KMS-11 (cell line): Measurements from ENCODE around the gene LTN1.

Experiments
- H2AFZ ChIP-seq: fragments of 200-600 bp; sonication (generic); 2 replicates; pipeline ENCODE4 v1.6.1; 2016; ENCODE audit warnings: antibody characterized with exemption, mixed run types, low read depth
- H3K27ac ChIP-seq: fragments of 200-600 bp; sonication (generic); 2 replicates; pipeline ENCODE4 v1.6.1; 2016; ENCODE audit warnings: mild to moderate bottlenecking, mixed run types
- H3K27me3 ChIP-seq: fragments of 200-600 bp; sonication (generic); 2 replicates; pipeline ENCODE4 v1.6.1; 2017; ENCODE audit warnings: mild to moderate bottlenecking, low read depth, mixed run types, moderate library complexity; ENCODE audit not compliant: insufficient read depth
- H3K36me3 ChIP-seq: fragments of 200-600 bp; sonication (generic); 2 replicates; pipeline ENCODE4 v1.6.1; 2017; ENCODE audit warnings: mild to moderate bottlenecking, mixed run types; ENCODE audit not compliant: insufficient read depth
- H3K4me1 ChIP-seq: fragments of 200-600 bp; sonication (generic); 2 replicates; pipeline ENCODE4 v1.6.1; 2016; ENCODE audit warnings: mild to moderate bottlenecking, low read depth, mixed run types; ENCODE audit not compliant: poor library complexity, severe bottlenecking
- H3K4me2 ChIP-seq: fragments of 200-600 bp; sonication (generic); 2 replicates; pipeline ENCODE4 v1.7.0; 2016; ENCODE audit warnings: mild to moderate bottlenecking, mixed run types
- H3K4me3 ChIP-seq: fragments of 200-600 bp; sonication (generic); IDR thresholded peaks from 2 replicates; pipeline ENCODE4 v1.6.1; 2017; ENCODE audit warnings: low read depth, low read length, mixed read lengths; ENCODE audit not compliant: insufficient read depth
- H3K79me2 ChIP-seq: fragments of 200-600 bp; sonication (generic); 2 replicates; pipeline ENCODE4 v1.6.1; 2016; ENCODE audit warnings: low read depth, mixed run types; ENCODE audit not compliant: insufficient read depth
- H3K9ac ChIP-seq: fragments of 200-600 bp; sonication (generic); 2 replicates; pipeline ENCODE4 v1.6.1; 2016; ENCODE audit warnings: mild to moderate bottlenecking, mixed run types
- H4K20me1 ChIP-seq: fragments of 200-600 bp; sonication (generic); 2 replicates; pipeline ENCODE4 v1.6.1; 2016; ENCODE audit warnings: mild to moderate bottlenecking, mixed run types; ENCODE audit not compliant: insufficient read depth
- TF ChIP-seq, protein P1 (sequence below): fragments of 200-600 bp; sonication (generic); conservative IDR thresholded peaks from 2 replicates; pipeline ENCODE4 v1.6.1; 2017; ENCODE audit warnings: low read depth, mild to moderate bottlenecking, antibody characterized with exemption, low read length, moderate library complexity, mixed read lengths

Gene LTN1

DNA sequence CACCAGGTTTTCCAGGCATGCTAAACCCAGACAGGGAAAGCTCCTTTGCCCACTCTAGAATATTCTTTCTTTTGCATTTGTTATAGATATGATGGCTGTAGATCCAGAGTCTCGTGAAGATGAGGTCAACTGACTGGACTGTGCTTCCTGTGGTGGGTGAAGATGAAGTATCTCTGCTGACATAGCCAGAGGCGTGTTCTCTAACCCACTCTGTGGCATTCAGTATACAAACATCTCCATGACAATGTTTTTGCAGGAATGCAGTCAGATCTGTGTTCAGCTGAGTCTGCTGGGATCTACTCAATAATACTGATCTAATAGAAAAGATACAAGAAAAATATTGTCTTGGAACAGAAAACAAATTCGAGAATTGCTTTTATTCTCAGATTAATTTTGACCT lies 15.1 kb upstream of the LTN1 start:
- Histone ChIP-seq H3K4me1 (no peaks in the 10 kb centered on the region), H4K20me1 (no peaks in the 10 kb centered on the region), H3K79me2 (no peaks in the 10 kb centered on the region), H3K9ac (no peak overlapping the region), H3K27ac (no peak overlapping the region), H3K4me2 (no peak overlapping the region), H3K4me3 (no peak overlapping the region), H2AFZ (no peak overlapping the region), H3K36me3 (no peaks in the 10 kb centered on the region), H3K27me3 (no peaks in the 10 kb centered on the region)
- TF ChIP-seq, protein P1, sequence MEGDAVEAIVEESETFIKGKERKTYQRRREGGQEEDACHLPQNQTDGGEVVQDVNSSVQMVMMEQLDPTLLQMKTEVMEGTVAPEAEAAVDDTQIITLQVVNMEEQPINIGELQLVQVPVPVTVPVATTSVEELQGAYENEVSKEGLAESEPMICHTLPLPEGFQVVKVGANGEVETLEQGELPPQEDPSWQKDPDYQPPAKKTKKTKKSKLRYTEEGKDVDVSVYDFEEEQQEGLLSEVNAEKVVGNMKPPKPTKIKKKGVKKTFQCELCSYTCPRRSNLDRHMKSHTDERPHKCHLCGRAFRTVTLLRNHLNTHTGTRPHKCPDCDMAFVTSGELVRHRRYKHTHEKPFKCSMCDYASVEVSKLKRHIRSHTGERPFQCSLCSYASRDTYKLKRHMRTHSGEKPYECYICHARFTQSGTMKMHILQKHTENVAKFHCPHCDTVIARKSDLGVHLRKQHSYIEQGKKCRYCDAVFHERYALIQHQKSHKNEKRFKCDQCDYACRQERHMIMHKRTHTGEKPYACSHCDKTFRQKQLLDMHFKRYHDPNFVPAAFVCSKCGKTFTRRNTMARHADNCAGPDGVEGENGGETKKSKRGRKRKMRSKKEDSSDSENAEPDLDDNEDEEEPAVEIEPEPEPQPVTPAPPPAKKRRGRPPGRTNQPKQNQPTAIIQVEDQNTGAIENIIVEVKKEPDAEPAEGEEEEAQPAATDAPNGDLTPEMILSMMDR = no peak

DNA sequence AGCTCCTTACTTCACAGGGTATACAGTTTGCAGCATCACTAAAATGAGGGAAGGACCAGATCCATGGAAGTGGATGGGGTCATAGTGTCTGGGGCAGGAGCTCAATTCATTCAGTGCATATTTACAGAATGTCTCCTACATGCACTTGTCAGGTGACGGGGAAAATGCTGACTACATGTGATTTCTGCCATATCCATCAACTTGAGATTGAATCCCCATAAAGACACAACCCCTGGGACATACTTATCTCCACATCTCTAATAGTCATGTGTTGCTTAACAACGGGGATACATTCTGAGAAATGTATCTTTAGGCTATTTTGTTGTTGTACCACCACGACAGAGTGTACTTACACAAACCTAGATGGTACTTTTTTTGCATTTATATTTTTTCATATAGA lies 14.5 kb upstream of the LTN1 start:
- Histone ChIP-seq H3K36me3 (no peaks in the 10 kb centered on the region), H3K27me3 (no peaks in the 10 kb centered on the region), H3K79me2 (no peaks in the 10 kb centered on the region), H3K4me3 (no peak overlapping the region), H3K9ac (no peak overlapping the region), H3K4me2 (no peak overlapping the region), H2AFZ (no peak overlapping the region), H4K20me1 (no peaks in the 10 kb centered on the region), H3K27ac (no peak overlapping the region), H3K4me1 (no peaks in the 10 kb centered on the region)
- TF ChIP-seq, protein P1 = no peak

DNA sequence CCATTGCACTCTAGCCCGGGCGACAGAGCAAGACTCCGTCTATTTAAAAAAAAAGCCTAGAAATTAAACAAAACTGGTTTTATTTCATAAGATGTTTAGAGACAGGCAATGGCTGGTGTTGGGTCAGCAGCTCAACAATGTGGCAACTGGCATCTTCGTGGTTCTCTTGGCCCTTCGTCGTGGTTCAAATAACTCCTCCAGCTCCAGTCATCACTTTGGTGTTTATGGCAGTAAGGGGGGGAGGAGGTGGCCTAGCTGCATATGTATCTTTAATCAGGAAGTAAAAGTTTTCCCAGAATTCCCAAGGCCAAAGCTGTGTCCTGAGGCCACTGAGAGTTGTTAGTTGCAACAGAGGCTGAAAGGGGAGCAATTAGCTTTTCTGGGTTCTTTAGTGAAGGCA lies 13.0 kb upstream of the LTN1 start:
- H3K36me3 ChIP-seq = no peaks in the 10 kb centered on the region
- no peak overlapping the region for H2AFZ ChIP-seq
- no peaks in the 10 kb centered on the region for H4K20me1 ChIP-seq
- no peak overlapping the region for H3K27ac ChIP-seq
- no peaks in the 10 kb centered on the region for H3K4me1 ChIP-seq
- no peaks in the 10 kb centered on the region for H3K27me3 ChIP-seq
- H3K79me2 ChIP-seq = no peaks in the 10 kb centered on the region
- TF ChIP-seq, protein P1 = no peak
- H3K4me2 ChIP-seq = no peak overlapping the region
- H3K9ac ChIP-seq = no peak overlapping the region
- H3K4me3 ChIP-seq = no peak overlapping the region

DNA sequence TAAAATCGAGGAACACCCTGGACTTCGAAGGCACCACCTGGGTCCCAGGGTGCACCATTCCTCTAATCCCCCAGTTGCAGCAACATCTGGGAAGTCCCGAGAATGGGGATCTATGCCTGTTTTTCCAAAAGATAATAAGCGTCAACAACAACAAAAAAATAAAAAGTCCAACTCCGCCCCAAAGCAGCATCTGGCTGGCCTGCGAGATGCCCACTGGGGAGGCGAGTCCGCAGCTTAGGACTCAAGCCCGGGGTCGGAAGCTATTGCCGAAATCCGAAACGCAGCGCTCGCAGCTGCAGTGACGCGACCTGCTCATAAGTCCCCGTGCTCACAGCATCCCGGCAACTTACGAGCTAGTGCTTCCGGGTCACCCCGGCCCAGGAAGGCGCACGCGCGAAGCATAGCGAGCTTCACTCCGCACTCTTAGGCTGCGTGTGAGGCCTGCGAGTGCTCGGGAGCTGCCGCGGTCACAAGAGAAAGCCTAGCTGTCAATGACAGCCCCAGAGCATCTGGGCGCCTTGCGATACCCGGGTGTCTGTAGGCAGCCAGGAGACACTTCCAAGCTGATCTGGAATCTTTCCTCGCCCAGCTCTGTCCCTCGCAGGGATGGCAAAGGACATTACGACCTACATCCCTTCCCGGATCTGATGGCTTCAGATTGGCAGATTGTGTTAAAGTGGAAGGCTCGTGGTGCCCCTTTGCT lies 9.9 kb upstream of the LTN1 start:
- TF ChIP-seq, protein P1 = no peak
- no peaks in the 10 kb centered on the region for H3K36me3 ChIP-seq
- peak overlapping the region; percentile 79 for H3K27ac ChIP-seq
- H2AFZ ChIP-seq = peak overlapping the region; percentile 59; the same call in 1 of the 2 replicates
- H3K4me1 ChIP-seq = no peaks in the 10 kb centered on the region
- no peaks in the 10 kb centered on the region for H3K27me3 ChIP-seq
- peak overlapping the region; percentile 66; the same call in 1 of the 2 replicates for H3K9ac ChIP-seq
- no peaks in the 10 kb centered on the region for H4K20me1 ChIP-seq
- peak overlapping the region; percentile 58; the same call in 1 of the 2 replicates for H3K4me2 ChIP-seq
- no peak overlapping the region for H3K4me3 ChIP-seq
- H3K79me2 ChIP-seq = no peaks in the 10 kb centered on the region
